ENCODE data around the gene SLC16A11. TPM values are rescaled to one million over a fixed set of nuclear protein-coding genes. Genes with fewer than 3 reads are reported as not detected.

SLC16A11 gene
- total and polyA plus RNA-seq, 9 of the 15 experiments (the other 6 are each of a cell fraction or from before 2014, with no cell fraction given): not detected

DNA sequence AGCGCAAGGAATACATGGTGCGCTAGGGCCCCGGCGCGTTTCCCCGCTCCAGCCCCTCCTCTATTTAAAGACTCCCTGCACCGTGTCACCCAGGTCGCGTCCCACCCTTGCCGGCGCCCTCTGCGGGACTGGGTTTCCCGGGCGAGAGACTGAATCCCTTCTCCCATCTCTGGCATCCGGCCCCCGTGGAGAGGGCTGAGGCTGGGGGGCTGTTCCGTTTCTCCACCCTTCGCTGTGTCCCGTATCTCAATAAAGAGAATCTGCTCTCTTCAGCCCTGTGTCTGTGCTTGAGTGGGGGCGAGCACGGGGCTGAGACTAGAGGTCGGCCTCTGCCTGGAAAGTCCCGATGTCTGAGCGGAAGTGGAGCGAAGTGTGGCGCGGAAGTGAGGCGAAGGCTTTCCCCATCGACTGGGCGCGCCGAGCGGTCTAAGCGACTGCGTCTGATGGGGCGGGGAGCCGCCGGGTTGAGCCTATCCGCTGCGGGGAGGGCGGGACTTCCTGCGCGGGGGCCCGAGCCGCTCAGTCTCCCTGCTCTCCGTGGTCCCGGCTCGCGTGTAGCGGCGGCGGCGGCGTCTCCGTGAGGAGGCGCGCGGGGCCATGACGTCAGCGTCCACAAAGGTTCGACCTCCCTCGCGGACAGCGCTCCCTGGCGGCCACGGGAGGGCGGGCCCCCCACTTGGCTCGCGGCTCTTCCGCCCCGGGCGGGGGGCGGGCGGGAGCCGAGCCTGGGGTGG is 29.5 kb downstream of the SLC16A11 start (continued):
- no peak for TF ChIP-seq ZNF407 (IDR thresholded peaks at IDR 0.05; ENCODE audit: low read depth)
- TF ChIP-seq TCF3 (CRISPR knock-in tag; IDR thresholded peaks at IDR 0.05): no peak; the same call in 1 of the 2 replicates
- TF ChIP-seq KDM2B (CRISPR knock-in tag; IDR thresholded peaks at IDR 0.05): no peak
- no peak for TF ChIP-seq CCAR2 (IDR thresholded peaks at IDR 0.05; ENCODE audit: low read depth, low read length)
- TF ChIP-seq SNRNP70 (optimal IDR thresholded peaks at IDR 0.05; ENCODE audit: low read depth, low read length): no peak
- TF ChIP-seq ELF2 (CRISPR knock-in tag; IDR thresholded peaks at IDR 0.05): peak; percentile 70
- no peak for TF ChIP-seq ZNF347 (CRISPR knock-in tag; IDR thresholded peaks at IDR 0.05; ENCODE audit: low read depth)
- TF ChIP-seq ZNF780A (CRISPR knock-in tag; IDR thresholded peaks at IDR 0.05): no peak
- TF ChIP-seq, protein P1, sequence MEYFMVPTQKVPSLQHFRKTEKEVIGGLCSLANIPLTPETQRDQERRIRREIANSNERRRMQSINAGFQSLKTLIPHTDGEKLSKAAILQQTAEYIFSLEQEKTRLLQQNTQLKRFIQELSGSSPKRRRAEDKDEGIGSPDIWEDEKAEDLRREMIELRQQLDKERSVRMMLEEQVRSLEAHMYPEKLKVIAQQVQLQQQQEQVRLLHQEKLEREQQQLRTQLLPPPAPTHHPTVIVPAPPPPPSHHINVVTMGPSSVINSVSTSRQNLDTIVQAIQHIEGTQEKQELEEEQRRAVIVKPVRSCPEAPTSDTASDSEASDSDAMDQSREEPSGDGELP (CRISPR knock-in tag; IDR thresholded peaks at IDR 0.05; ENCODE audit: borderline replicate concordance): peak; percentile 77
- TF ChIP-seq ZNF224 (CRISPR knock-in tag; IDR thresholded peaks at IDR 0.05): no peak
- peak; percentile 6; the same call in 1 of the 2 replicates for TF ChIP-seq MYNN (IDR thresholded peaks at IDR 0.05)
- TF ChIP-seq MYNN (CRISPR knock-in tag; IDR thresholded peaks at IDR 0.05): no peak
- no peak for TF ChIP-seq NR1H2 (CRISPR knock-in tag; IDR thresholded peaks at IDR 0.05)
- no peak for TF ChIP-seq HEY1 (CRISPR knock-in tag; IDR thresholded peaks at IDR 0.05; ENCODE audit: borderline replicate concordance)
- TF ChIP-seq KLF13 (tag; IDR thresholded peaks at IDR 0.05; ENCODE audit: borderline replicate concordance, low read depth): no peak
- peak; percentile 58; the same call in 1 of the 2 replicates for TF ChIP-seq CTBP1 (IDR thresholded peaks at IDR 0.05; ENCODE audit: borderline replicate concordance)
- no peak for TF ChIP-seq POLR3A (IDR thresholded peaks at IDR 0.05; ENCODE audit: borderline replicate concordance, extremely low read depth, insufficient read depth, insufficient read length)
- no peak for TF ChIP-seq TFAM (CRISPR knock-in tag; conservative IDR thresholded peaks at IDR 0.05)
- no peak for TF ChIP-seq ZNF316 (IDR thresholded peaks at IDR 0.05)
- TF ChIP-seq NCOA2 (IDR thresholded peaks at IDR 0.05; ENCODE audit: partially characterized antibody in 2 of 2): no peak
- TF ChIP-seq TSC22D4 (tag; IDR thresholded peaks at IDR 0.05): no peak
- no peak for TF ChIP-seq PHTF2 (CRISPR knock-in tag; IDR thresholded peaks at IDR 0.05)
